Activated T-helper 2 cell treated with anti-CD3 and anti-CD28 coated beads, Interferon-gamma antibody, Interleukin-2, Interleukin-4, amounts not matched to agents 10 μg/mL and 5 μg/mL and 100 μg/mL, durations not matched to agents 14 hours and 24 hours and 36 hours (primary cell): ENCODE data around the gene DDIT4L. TPM values are rescaled to one million over a fixed set of nuclear protein-coding genes. Genes with fewer than 3 reads are reported as not detected.

Source experiments
- DNase-seq: peaks from one replicate; pipeline ENCODE4 v3.0.0; 2021; ENCODE audit warnings: low spot score
- H3K27ac Mint-ChIP-seq: one replicate; pipeline ENCODE4 v1.8.0; 2021; ENCODE audit warnings: mixed read lengths
- H3K27me3 Mint-ChIP-seq: one replicate; pipeline ENCODE4 v1.8.0; 2021; ENCODE audit warnings: low read depth, mixed read lengths
- H3K36me3 Mint-ChIP-seq: one replicate; pipeline ENCODE4 v1.8.0; 2021; ENCODE audit warnings: low read depth, mixed read lengths
- H3K4me1 Mint-ChIP-seq: one replicate; pipeline ENCODE4 v1.8.0; 2021; ENCODE audit warnings: low read depth, mixed read lengths
- H3K4me3 Mint-ChIP-seq: one replicate; pipeline ENCODE4 v1.8.0; 2021; ENCODE audit warnings: low read depth, mild to moderate bottlenecking, moderate library complexity, mixed read lengths
- H3K9me3 Mint-ChIP-seq: one replicate; pipeline ENCODE4 v1.8.0; 2021; ENCODE audit warnings: mixed read lengths
- intact Hi-C: fragments of 100-400 bp; cut with micrococcal nuclease; formaldehyde crosslinking; loops from one replicate; pipeline ENCODE4 v1.15.1; 2023
- total RNA-seq: library from RNA; stranded (reverse); gene quantifications from 2 replicates; pipeline ENCODE4 v1.2.3, GENCODE V29; 2022

Gene DDIT4L
- total RNA-seq, 1 donor from 2014 or later, result 3.3 TPM

- no peak overlapping the region for H3K27ac Mint-ChIP-seq
- H3K9me3 Mint-ChIP-seq, result no peaks in the 10 kb centered on the region
These were observed 5.5 kb downstream of the DDIT4L start for GRCh38 chr4:100184787-100185186.

GRCh38 chr4:100177855-100178254 is 12.4 kb downstream of the DDIT4L start:
- Mint-ChIP-seq H3K36me3 (no peaks in the 10 kb centered on the region), H3K4me3 (no peak overlapping the region), H3K4me1 (peaks cover 21% of the 10 kb centered on the region), H3K27me3 (peaks cover 1% of the 10 kb centered on the region), H3K27ac (no peak overlapping the region), H3K9me3 (no peaks in the 10 kb centered on the region)
- no peak for DNase-seq
- intact Hi-C loops, result loop anchor here (10.0 kb wide), 1 partner anchor 837 kb away; no protein-coding TSS in a partner anchor

More at GRCh38 chr4:100184787-100185186, 5.5 kb downstream of the DDIT4L start:
- intact Hi-C loops, result loop anchor here (5.0 kb wide), 1 partner anchor 92 kb away; no protein-coding TSS in a partner anchor
- Mint-ChIP-seq H3K4me3 (no peak overlapping the region), H3K4me1 (peaks cover 14% of the 10 kb centered on the region), H3K27me3 (peaks cover 25% of the 10 kb centered on the region), H3K36me3 (peaks cover 10% of the 10 kb centered on the region)
- DNase-seq, result no peak

DNA sequence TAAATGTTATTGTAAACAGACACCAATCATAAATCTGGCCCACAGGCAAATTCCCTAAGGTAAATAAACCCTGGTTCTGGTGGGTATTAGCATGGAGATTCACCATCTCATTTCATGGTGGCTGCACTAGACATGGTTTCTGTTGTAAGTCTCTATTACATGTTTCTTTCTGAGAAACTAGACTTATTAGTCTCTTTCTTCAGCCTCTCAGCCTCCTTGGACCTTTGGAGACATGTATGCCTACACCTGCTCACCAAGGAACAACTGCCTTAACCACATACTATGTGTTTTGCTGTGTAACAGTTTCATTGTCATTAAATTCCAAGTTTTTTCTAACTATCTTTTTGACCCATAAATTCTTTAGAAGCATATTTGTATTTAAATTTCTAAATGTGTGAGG is 13.1 kb downstream of the DDIT4L start:
- peaks cover 21% of the 10 kb centered on the region for H3K4me1 Mint-ChIP-seq
- intact Hi-C loops, result loop anchor here (10.0 kb wide), 1 partner anchor 838 kb away; no protein-coding TSS in a partner anchor
- H3K9me3 Mint-ChIP-seq, result no peaks in the 10 kb centered on the region
- H3K27me3 Mint-ChIP-seq, result peaks cover 1% of the 10 kb centered on the region
- no peak overlapping the region for H3K4me3 Mint-ChIP-seq
- H3K36me3 Mint-ChIP-seq, result no peaks in the 10 kb centered on the region
- no peak for DNase-seq
- no peak overlapping the region for H3K27ac Mint-ChIP-seq

- peaks cover 24% of the 10 kb centered on the region for H3K4me1 Mint-ChIP-seq
- no peaks in the 10 kb centered on the region for H3K9me3 Mint-ChIP-seq
- DNase-seq, result no peak
- H3K36me3 Mint-ChIP-seq, result no peaks in the 10 kb centered on the region
- intact Hi-C loops, result loop anchor here (10.0 kb wide), 1 partner anchor 839 kb away; no protein-coding TSS in a partner anchor
- no peak overlapping the region for H3K4me3 Mint-ChIP-seq
- no peak overlapping the region for H3K27ac Mint-ChIP-seq
- no peaks in the 10 kb centered on the region for H3K27me3 Mint-ChIP-seq
These were observed 14.4 kb downstream of the DDIT4L start for GRCh38 chr4:100175858-100176257.

DNA sequence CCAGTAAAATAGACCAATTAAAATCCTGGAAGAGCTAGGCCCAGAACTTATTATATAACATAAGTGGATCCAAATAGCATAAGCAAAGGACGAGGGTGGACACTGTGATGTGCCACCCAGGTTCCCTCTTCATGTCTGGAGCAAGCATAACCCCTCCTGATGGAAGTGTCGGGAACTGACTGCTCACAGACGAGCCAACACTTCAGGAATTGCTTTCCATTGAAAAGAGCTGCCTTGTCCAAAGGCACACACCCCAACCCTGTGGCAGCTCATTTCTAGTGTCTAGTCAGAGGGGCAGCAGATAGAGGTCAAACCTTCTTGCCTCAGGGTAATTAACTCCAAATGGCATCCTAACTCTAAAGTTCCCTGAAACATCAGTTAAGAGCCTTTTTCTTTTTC is 15.3 kb downstream of the DDIT4L start:
- Mint-ChIP-seq H3K36me3 (no peaks in the 10 kb centered on the region), H3K27me3 (no peaks in the 10 kb centered on the region), H3K27ac (no peak overlapping the region), H3K4me1 (peaks cover 29% of the 10 kb centered on the region), H3K4me3 (no peak overlapping the region), H3K9me3 (no peaks in the 10 kb centered on the region)
- no peak for DNase-seq
- intact Hi-C loops, result loop anchor here (10.0 kb wide), 1 partner anchor 840 kb away; no protein-coding TSS in a partner anchor

GRCh38 chr4:100170986-100171385 is 19.3 kb downstream of the DDIT4L start:
- no peak for DNase-seq
- Mint-ChIP-seq H3K4me3 (no peak overlapping the region), H3K27me3 (no peaks in the 10 kb centered on the region), H3K4me1 (peaks cover 45% of the 10 kb centered on the region), H3K9me3 (peaks cover 4% of the 10 kb centered on the region), H3K36me3 (peaks cover 20% of the 10 kb centered on the region), H3K27ac (no peak overlapping the region)
- intact Hi-C loops, result loop anchor here (10.0 kb wide), 1 partner anchor 844 kb away; no protein-coding TSS in a partner anchor

DNA sequence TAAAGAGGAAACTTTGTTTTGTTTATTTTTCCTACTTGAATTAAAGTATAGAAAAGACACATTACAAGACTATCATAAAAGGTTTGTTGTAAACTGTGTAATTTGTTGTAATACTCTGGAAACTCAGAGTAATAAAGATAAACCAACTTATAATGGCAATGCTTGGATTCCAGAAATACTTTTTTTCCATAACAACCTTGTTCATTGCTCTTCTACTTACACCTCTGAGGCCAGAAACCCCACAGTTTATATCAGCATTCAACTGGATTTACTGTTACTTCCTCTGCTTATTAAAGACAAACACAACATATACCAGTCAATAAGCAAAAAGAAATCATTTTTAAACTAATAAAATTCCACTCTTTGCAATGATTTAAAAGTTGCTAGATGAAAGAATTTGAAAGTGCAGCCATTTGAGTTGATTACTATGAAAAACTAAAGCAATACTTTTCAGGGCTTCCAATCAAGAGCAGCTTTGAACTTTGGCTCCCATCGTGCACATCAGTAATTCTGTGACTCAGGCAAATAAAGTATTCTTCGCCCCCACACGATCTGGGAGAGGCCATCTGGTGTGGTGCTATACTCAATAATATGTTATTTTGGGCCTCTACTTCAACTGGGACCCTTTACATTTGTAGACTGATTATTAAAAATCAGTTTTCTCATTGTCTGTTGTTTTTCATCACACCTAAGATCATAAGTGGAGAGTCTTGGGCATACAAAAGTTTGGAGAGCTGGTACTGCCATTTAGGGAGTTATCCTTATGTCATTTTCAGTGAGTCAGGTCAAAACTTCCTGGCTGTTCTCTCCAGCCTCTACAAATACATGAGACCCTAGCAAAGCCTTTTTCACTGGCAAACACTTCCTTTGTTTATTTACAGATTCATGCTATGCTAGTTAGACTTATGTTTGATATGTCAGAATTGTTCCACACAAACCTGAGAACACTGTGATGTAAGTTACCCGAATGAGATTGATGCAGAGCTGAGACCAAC is 20.5 kb downstream of the DDIT4L start:
- H3K4me3 Mint-ChIP-seq, result no peak overlapping the region
- peaks cover 20% of the 10 kb centered on the region for H3K36me3 Mint-ChIP-seq
- peaks cover 50% of the 10 kb centered on the region for H3K4me1 Mint-ChIP-seq
- H3K27ac Mint-ChIP-seq, result no peak overlapping the region
- no peak for DNase-seq
- no peaks in the 10 kb centered on the region for H3K27me3 Mint-ChIP-seq
- intact Hi-C loops, result loop anchor here (5.0 to 10.0 kb wide), 2 partner anchors 77 to 845 kb away; no protein-coding TSS in a partner anchor
- peaks cover 4% of the 10 kb centered on the region for H3K9me3 Mint-ChIP-seq

DNA sequence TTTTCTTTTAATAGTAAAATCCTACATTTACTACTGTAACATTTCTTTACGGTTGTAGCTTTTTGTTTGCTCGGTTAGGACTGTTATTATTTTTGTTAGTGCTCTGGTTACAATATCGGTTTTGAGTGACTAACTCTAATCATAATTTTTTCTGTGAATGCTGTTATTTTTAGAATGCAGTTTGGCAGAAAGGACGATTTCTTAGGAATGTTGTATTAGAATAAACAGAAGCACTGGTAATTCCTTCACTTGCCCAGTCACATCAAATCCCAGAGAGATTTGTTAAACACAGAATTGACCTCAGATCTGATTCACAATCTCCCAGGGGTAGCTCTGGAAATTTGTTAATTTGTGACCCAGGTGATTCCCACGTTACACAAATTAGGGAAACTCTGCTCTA is 21.7 kb downstream of the DDIT4L start:
- intact Hi-C loops, result loop anchor here (5.0 kb wide), 1 partner anchor 76 kb away; no protein-coding TSS in a partner anchor
- H3K4me3 Mint-ChIP-seq, result no peak overlapping the region

DNA sequence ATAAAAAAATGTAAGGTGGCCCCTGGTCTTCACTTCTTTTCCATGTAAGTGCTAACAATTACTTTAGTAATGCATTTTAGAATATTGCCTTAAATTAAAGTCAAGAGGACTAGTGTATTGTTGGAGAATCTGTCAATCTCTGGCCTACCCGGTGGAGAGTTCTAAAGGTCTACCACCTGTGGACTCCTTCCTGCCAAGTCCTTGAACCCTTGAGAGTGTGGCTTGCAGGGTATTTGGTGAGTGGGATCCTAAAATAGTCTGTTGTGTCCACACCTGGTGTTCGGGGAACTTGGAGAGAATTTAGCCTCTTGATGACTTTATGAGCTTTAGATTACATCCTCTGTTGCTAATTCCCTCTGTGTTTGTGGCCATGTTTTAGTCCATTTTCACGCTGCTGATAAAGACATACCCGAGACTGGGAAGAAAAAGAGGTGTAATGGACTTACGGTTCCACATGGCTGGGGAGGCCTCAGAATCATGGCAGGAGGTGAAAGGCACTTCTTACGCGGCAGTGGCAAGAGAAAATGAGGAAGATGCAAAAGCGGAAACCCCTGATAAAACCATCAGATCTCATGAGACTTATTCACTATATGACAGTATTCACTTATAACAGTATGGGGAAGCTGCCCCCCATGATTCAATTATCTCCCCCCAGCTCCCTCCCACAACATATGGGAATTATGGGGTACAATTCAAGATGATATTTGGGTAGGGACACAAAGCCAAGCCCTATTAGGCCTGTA is 23.8 kb downstream of the DDIT4L start:
- intact Hi-C loops, result loop anchor here (5.0 kb wide), 1 partner anchor 74 kb away; no protein-coding TSS in a partner anchor
- Mint-ChIP-seq H3K36me3 (peaks cover 34% of the 10 kb centered on the region), H3K27me3 (no peaks in the 10 kb centered on the region), H3K4me1 (peaks cover 44% of the 10 kb centered on the region), H3K27ac (no peak overlapping the region), H3K4me3 (no peak overlapping the region), H3K9me3 (peaks cover 24% of the 10 kb centered on the region)
- no peak for DNase-seq

More for the DNA sequence above, 21.7 kb downstream of the DDIT4L start:
- no peak for DNase-seq
- Mint-ChIP-seq H3K4me1 (peaks cover 44% of the 10 kb centered on the region), H3K27ac (no peak overlapping the region), H3K27me3 (no peaks in the 10 kb centered on the region), H3K36me3 (peaks cover 26% of the 10 kb centered on the region), H3K9me3 (peaks cover 9% of the 10 kb centered on the region)

DNA sequence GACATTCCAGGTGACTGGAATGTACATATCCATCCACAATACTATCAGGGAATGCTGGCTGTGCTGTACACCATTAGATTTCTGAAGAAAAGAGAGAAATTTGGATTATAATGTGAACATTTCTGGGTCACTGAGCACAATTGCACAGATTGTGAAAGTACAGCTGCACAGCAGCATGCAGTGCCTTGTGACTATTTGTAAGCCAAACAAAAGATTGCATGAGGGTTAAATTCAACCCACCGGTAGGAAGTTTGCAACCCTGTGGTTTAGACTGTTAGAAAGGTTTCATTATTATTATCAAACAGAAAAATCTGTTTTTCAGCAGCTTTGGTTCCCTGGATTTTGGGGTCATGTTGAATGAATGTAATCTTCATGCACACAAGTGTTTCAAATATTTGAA is 24.5 kb downstream of the DDIT4L start:
- no peaks in the 10 kb centered on the region for H3K27me3 Mint-ChIP-seq
- no peak overlapping the region for H3K4me3 Mint-ChIP-seq
- peaks cover 34% of the 10 kb centered on the region for H3K36me3 Mint-ChIP-seq
- no peak for DNase-seq
- H3K4me1 Mint-ChIP-seq, result peaks cover 41% of the 10 kb centered on the region
- peaks cover 28% of the 10 kb centered on the region for H3K9me3 Mint-ChIP-seq
- intact Hi-C loops, result loop anchor here (5.0 kb wide), 1 partner anchor 74 kb away; no protein-coding TSS in a partner anchor
- H3K27ac Mint-ChIP-seq, result no peak overlapping the region

DNA sequence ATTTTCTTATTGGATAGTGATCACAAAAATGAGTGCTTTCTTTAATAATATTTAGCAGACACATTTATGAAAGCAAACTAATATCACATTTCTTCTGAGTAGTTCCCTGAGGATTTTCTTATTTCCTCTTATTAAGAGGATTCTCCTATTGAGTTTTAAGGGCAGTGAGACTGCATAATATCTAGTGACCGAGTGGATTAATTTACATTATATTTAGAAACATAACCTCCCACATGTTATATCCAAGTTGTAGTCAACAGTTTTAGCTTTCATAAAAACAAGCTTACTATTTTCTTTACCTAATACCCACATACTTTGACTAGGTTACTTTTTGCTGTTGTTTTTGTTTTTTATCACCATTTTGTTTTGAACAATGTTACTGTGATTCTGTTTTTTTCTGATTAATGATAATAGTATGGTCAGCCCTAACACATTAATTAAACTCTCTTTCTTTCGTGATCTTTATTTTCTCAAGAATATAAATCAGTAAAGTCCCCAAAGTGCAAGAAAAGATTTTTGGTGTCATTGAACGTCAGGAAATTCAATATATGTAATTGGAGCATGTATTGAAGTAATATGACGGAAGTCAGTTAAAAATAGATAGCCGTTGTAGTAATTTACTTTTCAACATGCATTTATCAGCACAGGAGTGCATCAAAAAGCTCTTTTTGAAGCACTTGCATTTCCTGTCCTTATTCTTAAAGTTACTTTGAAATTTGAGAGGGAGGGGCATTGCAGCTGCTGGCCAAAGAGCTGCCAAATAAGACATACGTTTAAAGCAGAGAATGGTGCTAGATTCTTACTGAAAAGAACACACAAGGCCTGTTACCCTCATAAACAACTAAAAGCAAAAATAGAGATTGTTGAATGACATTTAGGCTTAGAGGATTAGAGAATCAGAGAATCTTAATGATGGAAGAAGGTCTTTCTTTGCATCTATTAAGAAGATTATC is 25.2 kb downstream of the DDIT4L start:
- no peak overlapping the region for H3K4me3 Mint-ChIP-seq
- no peaks in the 10 kb centered on the region for H3K27me3 Mint-ChIP-seq
- H3K27ac Mint-ChIP-seq, result no peak overlapping the region
- H3K4me1 Mint-ChIP-seq, result peaks cover 37% of the 10 kb centered on the region
- H3K9me3 Mint-ChIP-seq, result peaks cover 35% of the 10 kb centered on the region
- intact Hi-C loops, result loop anchor here (5.0 kb wide), 1 partner anchor 73 kb away; no protein-coding TSS in a partner anchor
- DNase-seq, result no peak
- peaks cover 34% of the 10 kb centered on the region for H3K36me3 Mint-ChIP-seq
